HCT116 (cell line): ENCODE measurements around the gene MBD5. TPM values are rescaled to one million over a fixed set of nuclear protein-coding genes. Genes with fewer than 3 reads are reported as not detected.

ENCODE experiments used
- ATAC-seq: fragments of 200-7000 bp; cut with Tn5 transposase; 2 replicates; pipeline ENCODE4 v1.9.1; 2020; ENCODE audit warnings: mild to moderate bottlenecking, moderate library complexity
- BruUV-seq: library from RNA; stranded (reverse); fragments of 400-500 nt; replicated peaks from 2 replicates; lab custom pipeline; 2021; lab: Mats Ljungman, UMichigan
- CTCF ChIA-PET: fragments of 300-600 bp; sonication (Branson Sonifier 250); formaldehyde crosslinking; loops from one replicate; lab custom pipeline; 2021; ENCODE audit warnings: antibody characterized with exemption; lab: Charles Lee
- POLR2A ChIA-PET: fragments of 300-600, 350-600 bp; sonication (Branson Sonifier 250); formaldehyde crosslinking; loops from one replicate; lab custom pipeline; 2021; ENCODE audit warnings: antibody characterized with exemption; lab: Charles Lee
- RAD21 ChIA-PET, 2 experiments: fragments of 300-600 bp; sonication (Branson Sonifier 250); formaldehyde crosslinking; loops; one replicate each; lab custom pipeline; 2023; ENCODE audit warnings: low total read pairs in 2 of 2; ENCODE audit not compliant: uncharacterized antibody in 2 of 2, unreplicated experiment in 2 of 2, low non-redundant PET in 1 of 2; lab: Charles Lee
- DNase-seq: peaks from one replicate; pipeline ENCODE4 v3.0.0-alpha.2; 2010; ENCODE audit warnings: low read depth, low spot score
- H2AFZ ChIP-seq: fragments of 200-600 bp; shearing (Covaris generic), sonication (generic); 2 replicates; pipeline ENCODE4 v1.6.1; 2017; ENCODE audit warnings: low read depth, mixed run types, mixed read lengths, antibody characterized with exemption, low read length; ENCODE audit not compliant: poor library complexity, severe bottlenecking
- H3K27ac ChIP-seq: 2 replicates; pipeline ENCODE4 v1.5.1; 2012; ENCODE audit warnings: low read depth, low read length
- H3K27me3 ChIP-seq: fragments of 200-600 bp; sonication (generic); 2 replicates; pipeline ENCODE4 v1.6.1; 2016; ENCODE audit warnings: mixed run types, low read length, mixed read lengths; ENCODE audit not compliant: insufficient read depth
- H3K36me3 ChIP-seq, 2 experiments: fragments of 200-500 bp in 1 of 2; fragments of 200-600 bp in 1 of 2; sonication (Bioruptor generic) in 1 of 2; sonication (generic) in 1 of 2; 2 replicates each; pipeline versions ENCODE4 v1.5.1 to v1.6.1; 2014 to 2016; ENCODE audit warnings: low read length in 2 of 2, inconsistent platforms in 1 of 2, mixed read lengths in 1 of 2, mixed run types in 1 of 2; ENCODE audit not compliant: insufficient read depth in 2 of 2, control insufficient read depth in 1 of 2
- H3K4me1 ChIP-seq, 2 experiments: fragments of 200-600 bp in 1 of 2; sonication (generic) in 1 of 2; 2 replicates each; pipeline versions ENCODE4 v1.5.1 to v1.6.1; 2012 to 2017; ENCODE audit warnings: low read length in 2 of 2, inconsistent platforms in 1 of 2, mild to moderate bottlenecking in 1 of 2, mixed read lengths in 1 of 2, mixed run types in 1 of 2, moderate library complexity in 1 of 2; ENCODE audit not compliant: insufficient read depth in 2 of 2, control insufficient read depth in 1 of 2
- H3K4me2 ChIP-seq: fragments of 200-600 bp; sonication (generic); 2 replicates; pipeline ENCODE4 v1.6.1; 2017; ENCODE audit warnings: mixed run types, low read length, mixed read lengths
- H3K4me3 ChIP-seq, 2 experiments: fragments of 200-600 bp in 1 of 2; sonication (generic) in 1 of 2; replicated peaks in 1 of 2; 2 replicates each; pipeline ENCODE4 v1.5.1; 2011 to 2016; ENCODE audit warnings: low read length in 2 of 2, control low read depth in 1 of 2, low read depth in 1 of 2, mild to moderate bottlenecking in 1 of 2, mixed read lengths in 1 of 2, mixed run types in 1 of 2
- H3K79me2 ChIP-seq: fragments of 200-600 bp; sonication (generic); 2 replicates; pipeline ENCODE4 v1.6.1; 2017; ENCODE audit warnings: mild to moderate bottlenecking, mixed run types, low read length, moderate library complexity, mixed read lengths; ENCODE audit not compliant: insufficient read depth
- H3K9ac ChIP-seq: fragments of 200-600 bp; sonication (generic); 2 replicates; pipeline ENCODE4 v1.6.1; 2016; ENCODE audit warnings: low read length, mixed read lengths
- H3K9me2 ChIP-seq: fragments of 200-600 bp; sonication (generic), shearing (Covaris generic); 2 replicates; pipeline ENCODE4 v1.6.1; 2017; ENCODE audit warnings: mixed run types, mild to moderate bottlenecking, moderate library complexity; ENCODE audit not compliant: insufficient read depth
- H3K9me3 ChIP-seq, 2 experiments: fragments of 200-500 bp in 1 of 2; fragments of 200-600 bp in 1 of 2; sonication (Bioruptor generic) in 1 of 2; sonication (generic) in 1 of 2; 2 replicates each; pipeline ENCODE4 v1.6.1; 2014 to 2017; ENCODE audit warnings: low read length in 2 of 2, mixed read lengths in 2 of 2, inconsistent platforms in 1 of 2, low read depth in 1 of 2, mild to moderate bottlenecking in 1 of 2, mixed run types in 1 of 2, moderate library complexity in 1 of 2; ENCODE audit not compliant: control insufficient read depth in 1 of 2, insufficient read depth in 1 of 2
- H4K20me1 ChIP-seq: fragments of 200-600 bp; sonication (generic), shearing (Covaris generic); 2 replicates; pipeline ENCODE4 v1.6.1; 2017; ENCODE audit warnings: mixed run types, mild to moderate bottlenecking, moderate library complexity; ENCODE audit not compliant: insufficient read depth
- ATF3 ChIP-seq: IDR thresholded peaks from 2 replicates; pipeline ENCODE4 v1.6.1; 2012
- CBX3 ChIP-seq: IDR thresholded peaks from 2 replicates; pipeline ENCODE4 v1.6.1; 2012; ENCODE audit warnings: low read depth
- CEBPB ChIP-seq: IDR thresholded peaks from 2 replicates; pipeline ENCODE4 v1.6.1; 2012; ENCODE audit warnings: low read depth
- CTCF ChIP-seq, 3 experiments: fragments of 200-600 bp in 1 of 3; sonication (generic) in 1 of 3; IDR thresholded peaks in 2 of 3; conservative IDR thresholded peaks in 1 of 3; 2 replicates each; pipeline ENCODE4 v1.5.1; 2012 to 2017; ENCODE audit warnings: low read depth in 2 of 3, low read length in 2 of 3, antibody characterized with exemption in 1 of 3, borderline replicate concordance in 1 of 3, control low read depth in 1 of 3, mild to moderate bottlenecking in 1 of 3, mixed read lengths in 1 of 3, mixed run types in 1 of 3, moderate library complexity in 1 of 3; ENCODE audit not compliant: insufficient read depth in 1 of 3
- EGR1 ChIP-seq: IDR thresholded peaks from 2 replicates; pipeline ENCODE4 v1.6.1; 2012; ENCODE audit warnings: low read depth
- ELF1 ChIP-seq: IDR thresholded peaks from 2 replicates; pipeline ENCODE4 v1.6.1; 2012; ENCODE audit warnings: low read depth, borderline replicate concordance
- EZH2phosphoT487 ChIP-seq: fragments of 200-600 bp; IDR thresholded peaks from 2 replicates; pipeline ENCODE4 v1.6.1; 2018; ENCODE audit warnings: antibody characterized with exemption, borderline replicate concordance
- JUND ChIP-seq: IDR thresholded peaks from 2 replicates; pipeline ENCODE4 v1.6.1; 2012
- POLR2AphosphoS5 ChIP-seq: IDR thresholded peaks from 2 replicates; pipeline ENCODE4 v1.6.1; 2011; ENCODE audit warnings: mild to moderate bottlenecking, low read depth, low read length, moderate library complexity
- RAD21 ChIP-seq: IDR thresholded peaks from 2 replicates; pipeline ENCODE4 v1.6.1; 2012; ENCODE audit warnings: low read depth, mild to moderate bottlenecking
- SIN3A ChIP-seq: IDR thresholded peaks from 2 replicates; pipeline ENCODE4 v1.6.1; 2012; ENCODE audit warnings: low read depth
- SP1 ChIP-seq: IDR thresholded peaks from 2 replicates; pipeline ENCODE4 v1.6.1; 2012; ENCODE audit warnings: low read depth
- TCF7L2 ChIP-seq: IDR thresholded peaks from 2 replicates; pipeline ENCODE4 v1.7.0; 2011; ENCODE audit warnings: borderline replicate concordance, inconsistent platforms; ENCODE audit not compliant: insufficient read depth, insufficient read length; ENCODE audit errors: extremely low read depth
- ZFX ChIP-seq: fragments of 450-650 bp; IDR thresholded peaks from 2 replicates; pipeline ENCODE4 v1.6.1; 2017
- ZNF274 ChIP-seq: fragments of 200-500 bp; sonication (Bioruptor generic); IDR thresholded peaks from 2 replicates; pipeline ENCODE4 v1.6.1; 2014; ENCODE audit warnings: mild to moderate bottlenecking, low read depth, low read length, inconsistent platforms
- intact Hi-C: fragments of 100-400 bp; cut with micrococcal nuclease; formaldehyde crosslinking; loops from 2 replicates; pipeline ENCODE4 v1.10.0; 2022
- total RNA-seq: library from RNA; stranded (reverse); gene quantifications from one replicate; pipeline ENCODE4 v1.2.1, GENCODE V29; 2021; ENCODE audit not compliant: unreplicated experiment
- TF ChIP-seq, protein P1 (sequence below): IDR thresholded peaks from 2 replicates; pipeline ENCODE4 v1.6.1; 2012; ENCODE audit warnings: low read depth
- TF ChIP-seq, protein P2 (sequence below): IDR thresholded peaks from 2 replicates; pipeline ENCODE4 v1.6.1; 2011; ENCODE audit warnings: mild to moderate bottlenecking, low read length, moderate library complexity; ENCODE audit not compliant: insufficient replicate concordance; ENCODE audit errors: extremely low read depth
- TF ChIP-seq, protein P3 (sequence below): IDR thresholded peaks from 2 replicates; pipeline ENCODE4 v1.6.1; 2012

MBD5 gene
- total RNA-seq, 1 experiment from 2014 or later: 20.5 TPM

DNA sequence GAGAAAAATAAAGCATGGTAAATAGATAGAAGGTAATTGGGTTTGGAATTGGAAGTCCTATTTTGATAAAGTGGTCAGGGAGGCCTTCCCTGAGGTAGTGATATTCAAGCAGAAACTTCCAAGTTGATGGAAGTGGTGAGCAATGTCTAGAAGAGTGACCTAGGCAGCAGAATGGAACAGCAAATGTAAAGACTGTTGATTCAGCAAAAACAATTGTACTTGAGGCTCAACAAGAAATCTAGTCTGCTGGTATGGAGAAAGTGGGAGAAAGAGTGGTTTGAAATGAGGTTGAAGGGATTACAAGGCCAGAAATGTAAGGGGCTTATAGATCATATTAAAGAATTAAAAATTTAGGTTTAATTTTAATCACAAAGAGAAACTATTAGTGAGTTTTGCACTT, 181.3 kb downstream of the MBD5 start:
- H3K4me2 ChIP-seq: no peak overlapping the region
- no peaks in the 10 kb centered on the region for H3K36me3 ChIP-seq
- no TSS peak for BruUV-seq
- no peaks in the 10 kb centered on the region for H4K20me1 ChIP-seq
- H3K27ac ChIP-seq: no peak overlapping the region
- intact Hi-C loops: loop anchor here (5.0 kb wide), 1 partner anchor 305 kb away; no protein-coding TSS in a partner anchor
- ATAC-seq (no peak), DNase-seq (no peak)
- ChIA-PET CTCF (interaction anchor here (1.0 kb wide), 1 partner anchor 212 kb away, joined by 3 read pairs; no protein-coding TSS in a partner anchor), POLR2A (no interaction called here), RAD21 (no interaction called here)
- no peaks in the 10 kb centered on the region for H3K9me2 ChIP-seq
- no peak overlapping the region for H3K4me3 ChIP-seq
- no peaks in the 10 kb centered on the region for H3K79me2 ChIP-seq
- no peak overlapping the region for H2AFZ ChIP-seq
- TF ChIP-seq ELF1: no peak
- TF ChIP-seq ATF3: no peak
- TF ChIP-seq CBX3: no peak
- TF ChIP-seq, protein P1, sequence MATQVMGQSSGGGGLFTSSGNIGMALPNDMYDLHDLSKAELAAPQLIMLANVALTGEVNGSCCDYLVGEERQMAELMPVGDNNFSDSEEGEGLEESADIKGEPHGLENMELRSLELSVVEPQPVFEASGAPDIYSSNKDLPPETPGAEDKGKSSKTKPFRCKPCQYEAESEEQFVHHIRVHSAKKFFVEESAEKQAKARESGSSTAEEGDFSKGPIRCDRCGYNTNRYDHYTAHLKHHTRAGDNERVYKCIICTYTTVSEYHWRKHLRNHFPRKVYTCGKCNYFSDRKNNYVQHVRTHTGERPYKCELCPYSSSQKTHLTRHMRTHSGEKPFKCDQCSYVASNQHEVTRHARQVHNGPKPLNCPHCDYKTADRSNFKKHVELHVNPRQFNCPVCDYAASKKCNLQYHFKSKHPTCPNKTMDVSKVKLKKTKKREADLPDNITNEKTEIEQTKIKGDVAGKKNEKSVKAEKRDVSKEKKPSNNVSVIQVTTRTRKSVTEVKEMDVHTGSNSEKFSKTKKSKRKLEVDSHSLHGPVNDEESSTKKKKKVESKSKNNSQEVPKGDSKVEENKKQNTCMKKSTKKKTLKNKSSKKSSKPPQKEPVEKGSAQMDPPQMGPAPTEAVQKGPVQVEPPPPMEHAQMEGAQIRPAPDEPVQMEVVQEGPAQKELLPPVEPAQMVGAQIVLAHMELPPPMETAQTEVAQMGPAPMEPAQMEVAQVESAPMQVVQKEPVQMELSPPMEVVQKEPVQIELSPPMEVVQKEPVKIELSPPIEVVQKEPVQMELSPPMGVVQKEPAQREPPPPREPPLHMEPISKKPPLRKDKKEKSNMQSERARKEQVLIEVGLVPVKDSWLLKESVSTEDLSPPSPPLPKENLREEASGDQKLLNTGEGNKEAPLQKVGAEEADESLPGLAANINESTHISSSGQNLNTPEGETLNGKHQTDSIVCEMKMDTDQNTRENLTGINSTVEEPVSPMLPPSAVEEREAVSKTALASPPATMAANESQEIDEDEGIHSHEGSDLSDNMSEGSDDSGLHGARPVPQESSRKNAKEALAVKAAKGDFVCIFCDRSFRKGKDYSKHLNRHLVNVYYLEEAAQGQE: no peak
- TF ChIP-seq RAD21: no peak
- TF ChIP-seq, protein P2, sequence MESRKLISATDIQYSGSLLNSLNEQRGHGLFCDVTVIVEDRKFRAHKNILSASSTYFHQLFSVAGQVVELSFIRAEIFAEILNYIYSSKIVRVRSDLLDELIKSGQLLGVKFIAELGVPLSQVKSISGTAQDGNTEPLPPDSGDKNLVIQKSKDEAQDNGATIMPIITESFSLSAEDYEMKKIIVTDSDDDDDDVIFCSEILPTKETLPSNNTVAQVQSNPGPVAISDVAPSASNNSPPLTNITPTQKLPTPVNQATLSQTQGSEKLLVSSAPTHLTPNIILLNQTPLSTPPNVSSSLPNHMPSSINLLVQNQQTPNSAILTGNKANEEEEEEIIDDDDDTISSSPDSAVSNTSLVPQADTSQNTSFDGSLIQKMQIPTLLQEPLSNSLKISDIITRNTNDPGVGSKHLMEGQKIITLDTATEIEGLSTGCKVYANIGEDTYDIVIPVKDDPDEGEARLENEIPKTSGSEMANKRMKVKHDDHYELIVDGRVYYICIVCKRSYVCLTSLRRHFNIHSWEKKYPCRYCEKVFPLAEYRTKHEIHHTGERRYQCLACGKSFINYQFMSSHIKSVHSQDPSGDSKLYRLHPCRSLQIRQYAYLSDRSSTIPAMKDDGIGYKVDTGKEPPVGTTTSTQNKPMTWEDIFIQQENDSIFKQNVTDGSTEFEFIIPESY: no peak
- no peak for TF ChIP-seq EGR1
- no peak for TF ChIP-seq EZH2phosphoT487
- TF ChIP-seq, protein P3, sequence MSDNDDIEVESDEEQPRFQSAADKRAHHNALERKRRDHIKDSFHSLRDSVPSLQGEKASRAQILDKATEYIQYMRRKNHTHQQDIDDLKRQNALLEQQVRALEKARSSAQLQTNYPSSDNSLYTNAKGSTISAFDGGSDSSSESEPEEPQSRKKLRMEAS: no peak
- TF ChIP-seq TCF7L2: no peak
- TF ChIP-seq JUND: no peak
- no peak for TF ChIP-seq CEBPB
- no peak for TF ChIP-seq SP1
- no peak for TF ChIP-seq POLR2AphosphoS5
- TF ChIP-seq ZNF274: no peak
- no peak for TF ChIP-seq ZFX
- TF ChIP-seq SIN3A: no peak
- no peak for TF ChIP-seq CTCF (IDR thresholded peaks at IDR 0.05 in 2 of 3, conservative IDR thresholded peaks at IDR 0.05 in 1 of 3; ENCODE audit: borderline replicate concordance in 1 of 3, insufficient read depth in 1 of 3, low read depth in 2 of 3, low read length in 2 of 3)
- H3K27me3 ChIP-seq: no peaks in the 10 kb centered on the region
- no peak overlapping the region for H3K9ac ChIP-seq
- H3K9me3 ChIP-seq: no peaks in the 10 kb centered on the region
- no peaks in the 10 kb centered on the region for H3K4me1 ChIP-seq
